ENCODE data around the gene NAP1L1.

DNA sequence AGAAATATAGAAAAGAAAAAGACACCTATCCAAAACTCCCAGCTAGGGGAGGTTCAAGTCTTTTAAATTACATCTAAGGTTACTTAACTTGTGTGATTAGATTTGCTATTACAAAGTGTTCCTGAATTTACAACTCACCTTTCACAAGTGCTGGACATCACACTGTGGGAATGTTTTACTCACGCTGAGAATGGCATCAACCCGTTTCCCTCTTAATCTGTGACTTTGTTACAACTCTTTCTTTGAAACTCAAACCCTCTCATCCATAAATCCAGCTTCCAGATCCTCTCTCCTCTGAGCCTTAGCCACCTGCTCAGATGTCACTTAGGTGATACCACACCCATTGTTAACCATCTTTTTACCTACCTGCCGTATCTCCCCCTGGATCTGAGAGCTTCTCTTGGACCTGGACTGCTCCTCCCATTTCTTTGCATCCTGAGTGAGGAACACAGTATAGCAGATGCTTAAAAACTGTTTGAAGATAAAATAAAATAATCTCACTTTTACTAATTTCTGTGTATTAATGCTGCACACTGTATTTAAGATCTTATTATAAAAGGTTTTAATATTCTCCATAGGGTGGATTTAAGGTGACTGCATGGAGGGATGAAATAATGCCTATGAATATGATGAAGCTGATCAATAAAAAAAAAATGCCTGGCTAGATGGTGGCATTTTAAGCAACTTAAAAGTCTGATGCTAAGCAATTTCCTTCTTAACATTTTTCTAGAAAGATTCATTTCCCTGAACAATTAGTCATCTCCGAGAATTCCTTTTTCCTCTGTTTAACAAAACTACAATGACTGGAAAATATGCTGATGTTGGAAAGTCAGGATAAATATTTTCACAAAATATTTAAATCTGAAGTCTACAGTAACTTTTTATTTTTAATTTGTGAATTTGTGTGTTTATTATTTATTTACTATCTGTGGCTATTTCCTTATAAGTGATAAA, 39.1 kb upstream of the NAP1L1 start:
- TF ChIP-seq, protein P1, sequence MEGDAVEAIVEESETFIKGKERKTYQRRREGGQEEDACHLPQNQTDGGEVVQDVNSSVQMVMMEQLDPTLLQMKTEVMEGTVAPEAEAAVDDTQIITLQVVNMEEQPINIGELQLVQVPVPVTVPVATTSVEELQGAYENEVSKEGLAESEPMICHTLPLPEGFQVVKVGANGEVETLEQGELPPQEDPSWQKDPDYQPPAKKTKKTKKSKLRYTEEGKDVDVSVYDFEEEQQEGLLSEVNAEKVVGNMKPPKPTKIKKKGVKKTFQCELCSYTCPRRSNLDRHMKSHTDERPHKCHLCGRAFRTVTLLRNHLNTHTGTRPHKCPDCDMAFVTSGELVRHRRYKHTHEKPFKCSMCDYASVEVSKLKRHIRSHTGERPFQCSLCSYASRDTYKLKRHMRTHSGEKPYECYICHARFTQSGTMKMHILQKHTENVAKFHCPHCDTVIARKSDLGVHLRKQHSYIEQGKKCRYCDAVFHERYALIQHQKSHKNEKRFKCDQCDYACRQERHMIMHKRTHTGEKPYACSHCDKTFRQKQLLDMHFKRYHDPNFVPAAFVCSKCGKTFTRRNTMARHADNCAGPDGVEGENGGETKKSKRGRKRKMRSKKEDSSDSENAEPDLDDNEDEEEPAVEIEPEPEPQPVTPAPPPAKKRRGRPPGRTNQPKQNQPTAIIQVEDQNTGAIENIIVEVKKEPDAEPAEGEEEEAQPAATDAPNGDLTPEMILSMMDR (conservative IDR thresholded peaks at IDR 0.05; ENCODE audit: low read depth, low read length) = no peak
- no peak for TF ChIP-seq EZH2 (IDR thresholded peaks at IDR 0.05; ENCODE audit: borderline replicate concordance, low read depth, low read length, poor library complexity, severe bottlenecking)

Measured in A673 (cell line).